ENCODE results near the gene GATD1. TPM values are rescaled to one million over a fixed set of nuclear protein-coding genes. Genes with fewer than 3 reads are reported as not detected.
A peak's percentile ranks its signal among the peaks of the same experiment; 100 is the strongest.

GATD1 gene
- total RNA-seq, 2 experiments from 2014 or later, result 47.7 to 51.9 TPM

GRCh38 chr11:818396-819128, 41.3 kb upstream of the GATD1 start, which contains the start of gene PNPLA2:
TSS of gene PNPLA2 (plus strand) at chr11:818914. CDS start at chr11:819719, 805 bp downstream.
- no peaks in the 10 kb centered on the region for H3K27me3 Mint-ChIP-seq
- no peaks in the 10 kb centered on the region for H3K9me3 Mint-ChIP-seq
- H3K36me3 Mint-ChIP-seq, result peaks cover 4% of the 10 kb centered on the region
- H3K4me3 Mint-ChIP-seq, result peak within 1 kb of the TSS; percentile 77
- H3K27ac Mint-ChIP-seq, result peak within 1 kb of the TSS; percentile 60
- peaks cover 20% of the 10 kb centered on the region for H3K4me1 Mint-ChIP-seq
- DNase-seq, result no peak

GRCh38 chr11:816433-816779, 39.1 kb upstream of the GATD1 start:
- H3K27ac Mint-ChIP-seq, result no peak overlapping the region
- peaks cover 30% of the 10 kb centered on the region for H3K4me1 Mint-ChIP-seq
- DNase-seq, result no peak
- no peaks in the 10 kb centered on the region for H3K27me3 Mint-ChIP-seq
- H3K9me3 Mint-ChIP-seq, result no peaks in the 10 kb centered on the region
- H3K4me3 Mint-ChIP-seq, result peak overlapping the region; percentile 22
- H3K36me3 Mint-ChIP-seq, result peaks cover 20% of the 10 kb centered on the region

- peaks cover 32% of the 10 kb centered on the region for H3K4me1 Mint-ChIP-seq
- H3K4me3 Mint-ChIP-seq, result peak overlapping the region; percentile 22
- peaks cover 26% of the 10 kb centered on the region for H3K36me3 Mint-ChIP-seq
- peaks cover under 1% of the 10 kb centered on the region for H3K27me3 Mint-ChIP-seq
- H3K9me3 Mint-ChIP-seq, result no peaks in the 10 kb centered on the region
- no peak overlapping the region for H3K27ac Mint-ChIP-seq
- DNase-seq, result no peak
These were observed 38.6 kb upstream of the GATD1 start for GRCh38 chr11:815675-816432.

GRCh38 chr11:813456-814096, 36.3 kb upstream of the GATD1 start:
- no peaks in the 10 kb centered on the region for H3K9me3 Mint-ChIP-seq
- no peak for DNase-seq
- H3K27ac Mint-ChIP-seq, result peak overlapping the region; percentile 71
- peaks cover 36% of the 10 kb centered on the region for H3K36me3 Mint-ChIP-seq
- peak overlapping the region; percentile 1 for H3K4me3 Mint-ChIP-seq
- peaks cover 7% of the 10 kb centered on the region for H3K27me3 Mint-ChIP-seq
- H3K4me1 Mint-ChIP-seq, result peaks cover 27% of the 10 kb centered on the region

GRCh38 chr11:813072-813455, 35.8 kb upstream of the GATD1 start:
- Mint-ChIP-seq H3K4me3 (peak overlapping the region; percentile 88), H3K9me3 (no peaks in the 10 kb centered on the region), H3K27ac (peak overlapping the region; percentile 94), H3K27me3 (peaks cover 7% of the 10 kb centered on the region), H3K36me3 (peaks cover 36% of the 10 kb centered on the region), H3K4me1 (peaks cover 27% of the 10 kb centered on the region)
- no peak for DNase-seq

- H3K4me3 Mint-ChIP-seq, result peak overlapping the region; percentile 88
- peak overlapping the region; percentile 94 for H3K27ac Mint-ChIP-seq
These were observed 35.1 kb upstream of the GATD1 start for GRCh38 chr11:812390-812789.

GRCh38 chr11:811446-812245, 34.4 kb upstream of the GATD1 start:
- peak overlapping the region; percentile 88 for H3K4me3 Mint-ChIP-seq
- peaks cover 39% of the 10 kb centered on the region for H3K36me3 Mint-ChIP-seq
- no peaks in the 10 kb centered on the region for H3K9me3 Mint-ChIP-seq
- peak overlapping the region; percentile 94 for H3K27ac Mint-ChIP-seq
- H3K27me3 Mint-ChIP-seq, result peaks cover 7% of the 10 kb centered on the region
- peaks cover 32% of the 10 kb centered on the region for H3K4me1 Mint-ChIP-seq
- DNase-seq, result no peak

More at GRCh38 chr11:812390-812789, 35.1 kb upstream of the GATD1 start:
- H3K4me1 Mint-ChIP-seq, result peaks cover 32% of the 10 kb centered on the region
- peaks cover 39% of the 10 kb centered on the region for H3K36me3 Mint-ChIP-seq
- H3K27me3 Mint-ChIP-seq, result peaks cover 7% of the 10 kb centered on the region
- no peak for DNase-seq
- no peaks in the 10 kb centered on the region for H3K9me3 Mint-ChIP-seq

GRCh38 chr11:810040-810567, 32.8 kb upstream of the GATD1 start:
- Mint-ChIP-seq H3K4me1 (peaks cover 37% of the 10 kb centered on the region), H3K27me3 (peaks cover 7% of the 10 kb centered on the region), H3K36me3 (peaks cover 41% of the 10 kb centered on the region), H3K27ac (peak overlapping the region; percentile 94), H3K4me3 (peak overlapping the region; percentile 88), H3K9me3 (no peaks in the 10 kb centered on the region)
- DNase-seq, result no peak

GRCh38 chr11:809287-810039, 32.2 kb upstream of the GATD1 start, which contains the start of gene RPLP2:
TSS of gene RPLP2 (plus strand) at chr11:809967. CDS start at chr11:810235, 268 bp downstream.
- Mint-ChIP-seq H3K4me3 (peak within 1 kb of the TSS; percentile 88), H3K9me3 (no peaks in the 10 kb centered on the region), H3K27me3 (peaks cover 7% of the 10 kb centered on the region), H3K27ac (peak within 1 kb of the TSS; percentile 94), H3K4me1 (peaks cover 38% of the 10 kb centered on the region), H3K36me3 (peaks cover 41% of the 10 kb centered on the region)
- DNase-seq, result peak; percentile 98

GRCh38 chr11:808427-809286, 31.4 kb upstream of the GATD1 start:
- H3K4me3 Mint-ChIP-seq, result peak overlapping the region; percentile 88
- peak overlapping the region; percentile 91 for H3K27ac Mint-ChIP-seq
- H3K36me3 Mint-ChIP-seq, result peaks cover 38% of the 10 kb centered on the region
- H3K27me3 Mint-ChIP-seq, result peaks cover 7% of the 10 kb centered on the region
- no peak for DNase-seq
- H3K9me3 Mint-ChIP-seq, result no peaks in the 10 kb centered on the region
- H3K4me1 Mint-ChIP-seq, result peaks cover 40% of the 10 kb centered on the region

- Mint-ChIP-seq H3K27me3 (no peaks in the 10 kb centered on the region), H3K27ac (peak overlapping the region; percentile 60), H3K4me1 (peaks cover 22% of the 10 kb centered on the region), H3K4me3 (peak overlapping the region; percentile 83), H3K36me3 (peaks cover 7% of the 10 kb centered on the region), H3K9me3 (no peaks in the 10 kb centered on the region)
- DNase-seq, result no peak
These were observed 27.3 kb upstream of the GATD1 start for GRCh38 chr11:804599-804964.

GRCh38 chr11:803770-804598, 26.7 kb upstream of the GATD1 start:
- no peaks in the 10 kb centered on the region for H3K27me3 Mint-ChIP-seq
- DNase-seq, result no peak
- peaks cover 22% of the 10 kb centered on the region for H3K4me1 Mint-ChIP-seq
- peaks cover 7% of the 10 kb centered on the region for H3K36me3 Mint-ChIP-seq
- no peaks in the 10 kb centered on the region for H3K9me3 Mint-ChIP-seq
- H3K27ac Mint-ChIP-seq, result peak overlapping the region; percentile 60
- peak overlapping the region; percentile 83 for H3K4me3 Mint-ChIP-seq

Measured in activated naive CD8-positive, alpha-beta T cell treated with anti-CD3 and anti-CD28 coated beads for 36 hours (primary cell).